SW 1271 (cell line): ENCODE data around the gene CLCN2.

ENCODE experiments used
- DNase-seq, 2 experiments: peaks; one replicate each; lab custom pipeline; 2025; lab: John Stamatoyannopoulos, UW

Gene CLCN2

DNA sequence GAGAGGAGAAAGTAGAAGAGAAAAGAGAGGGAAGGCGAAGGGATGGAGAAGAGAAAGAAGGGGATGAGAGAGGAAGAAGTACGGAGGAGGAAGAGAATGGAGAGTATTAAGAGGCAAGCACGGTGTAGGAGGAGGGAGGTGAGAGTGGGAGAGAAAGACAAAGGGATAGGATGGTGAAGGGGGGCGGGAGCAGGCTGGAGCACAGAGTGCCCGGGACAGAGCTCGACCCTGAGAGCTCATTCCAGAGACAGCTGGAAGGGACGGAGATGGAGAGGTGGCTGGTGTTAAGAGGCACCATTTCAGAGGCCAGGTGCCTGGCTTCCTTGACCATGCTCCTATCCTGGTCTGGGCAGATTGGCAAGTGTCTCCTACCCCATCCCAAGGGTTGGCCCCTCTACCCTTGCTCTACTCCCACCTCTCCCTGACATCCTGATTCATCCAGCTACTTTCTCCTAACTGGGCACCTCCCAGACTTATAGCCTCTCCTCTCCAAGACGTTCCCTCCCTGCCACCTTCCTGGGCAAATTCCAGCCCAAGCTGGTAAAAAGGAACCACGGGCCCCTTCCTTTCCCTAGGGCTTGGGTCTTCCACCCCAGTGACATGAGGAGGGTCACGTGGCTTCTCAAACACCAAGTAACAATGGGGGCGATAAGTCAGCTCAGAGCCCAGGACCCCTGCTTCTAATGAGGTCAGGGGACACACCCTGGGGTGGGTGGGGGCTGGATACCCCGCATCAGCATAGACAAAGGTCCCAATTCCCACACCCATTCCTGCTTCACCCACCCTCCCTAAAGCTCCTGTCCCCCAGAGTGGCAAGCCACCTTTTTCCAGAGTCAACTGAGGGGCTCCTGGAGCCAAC is 1.1 kb downstream of the CLCN2 start:
- DNase-seq: no peak

DNA sequence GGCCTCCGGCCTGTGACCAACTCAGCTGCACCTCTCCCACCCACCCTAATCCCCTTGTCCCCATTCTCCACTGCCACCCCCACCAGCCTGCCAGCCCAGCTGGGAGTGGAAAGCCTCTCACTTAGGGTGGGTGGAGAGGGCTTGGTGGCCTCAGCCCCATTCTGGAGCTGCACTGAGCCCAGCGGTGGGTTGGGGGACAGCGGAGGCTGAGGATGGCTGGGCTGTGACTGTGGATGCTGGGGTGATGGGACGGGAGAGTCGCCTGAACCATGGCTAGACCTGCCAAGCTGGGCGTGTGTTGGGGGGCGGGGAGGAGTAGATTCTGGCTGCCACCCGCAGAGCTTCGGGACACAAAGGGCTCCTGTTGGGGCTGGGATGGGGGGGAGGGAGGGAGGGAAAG is 1.8 kb downstream of the CLCN2 start:
- no peak for DNase-seq

DNA sequence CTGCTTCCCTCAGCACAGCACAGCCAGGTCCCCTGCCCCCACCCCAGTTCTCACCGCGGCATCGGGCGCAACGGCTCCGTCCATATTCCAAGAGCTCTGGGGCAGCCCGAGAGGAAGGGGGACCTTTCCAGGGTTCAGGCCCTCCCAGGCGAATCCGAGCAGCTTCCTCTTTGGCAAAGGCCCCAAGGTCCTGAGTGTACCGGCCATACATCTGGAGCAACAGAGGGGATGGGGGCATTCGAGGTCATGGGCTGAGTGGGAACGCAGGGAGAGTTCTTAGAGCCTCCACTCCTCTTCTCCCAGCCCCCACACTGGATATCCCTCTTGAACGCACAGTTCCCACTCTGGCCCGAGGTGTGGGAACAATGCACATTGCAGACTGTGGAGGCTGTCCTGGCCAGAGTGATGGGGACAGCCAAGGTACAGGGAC is 2.5 kb downstream of the CLCN2 start:
- no peak for DNase-seq

DNA sequence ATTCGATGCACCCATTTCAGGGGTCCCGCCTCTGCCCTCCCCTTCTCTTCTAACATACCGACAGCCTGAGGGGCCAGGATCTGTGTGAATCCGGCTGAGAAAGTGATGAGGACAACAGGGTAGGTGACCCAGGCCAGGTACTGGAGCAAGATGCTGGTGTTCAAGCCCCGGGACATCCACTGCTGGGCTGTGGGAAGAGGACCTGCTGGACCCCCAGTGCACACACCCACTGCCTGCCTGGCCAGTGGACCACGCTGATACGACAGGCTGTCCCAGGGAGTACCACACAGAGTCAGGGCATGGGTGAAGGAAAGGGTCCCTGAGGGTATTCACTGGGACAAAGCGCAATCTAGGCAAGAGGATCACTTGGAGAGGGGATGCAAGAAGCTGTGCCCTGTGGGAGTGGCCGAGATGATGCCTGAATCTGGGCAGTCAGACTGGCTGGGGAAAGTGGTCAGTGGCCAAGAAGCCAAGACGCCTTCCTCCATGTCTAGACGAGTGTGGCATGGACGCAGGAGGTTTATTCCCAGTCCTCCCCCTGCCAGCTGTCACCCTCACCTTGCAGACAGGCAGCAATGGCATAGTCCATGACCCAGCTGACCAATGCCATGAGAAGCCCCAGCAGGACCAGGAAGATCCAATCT is 3.2 kb downstream of the CLCN2 start:
- no peak for DNase-seq

DNA sequence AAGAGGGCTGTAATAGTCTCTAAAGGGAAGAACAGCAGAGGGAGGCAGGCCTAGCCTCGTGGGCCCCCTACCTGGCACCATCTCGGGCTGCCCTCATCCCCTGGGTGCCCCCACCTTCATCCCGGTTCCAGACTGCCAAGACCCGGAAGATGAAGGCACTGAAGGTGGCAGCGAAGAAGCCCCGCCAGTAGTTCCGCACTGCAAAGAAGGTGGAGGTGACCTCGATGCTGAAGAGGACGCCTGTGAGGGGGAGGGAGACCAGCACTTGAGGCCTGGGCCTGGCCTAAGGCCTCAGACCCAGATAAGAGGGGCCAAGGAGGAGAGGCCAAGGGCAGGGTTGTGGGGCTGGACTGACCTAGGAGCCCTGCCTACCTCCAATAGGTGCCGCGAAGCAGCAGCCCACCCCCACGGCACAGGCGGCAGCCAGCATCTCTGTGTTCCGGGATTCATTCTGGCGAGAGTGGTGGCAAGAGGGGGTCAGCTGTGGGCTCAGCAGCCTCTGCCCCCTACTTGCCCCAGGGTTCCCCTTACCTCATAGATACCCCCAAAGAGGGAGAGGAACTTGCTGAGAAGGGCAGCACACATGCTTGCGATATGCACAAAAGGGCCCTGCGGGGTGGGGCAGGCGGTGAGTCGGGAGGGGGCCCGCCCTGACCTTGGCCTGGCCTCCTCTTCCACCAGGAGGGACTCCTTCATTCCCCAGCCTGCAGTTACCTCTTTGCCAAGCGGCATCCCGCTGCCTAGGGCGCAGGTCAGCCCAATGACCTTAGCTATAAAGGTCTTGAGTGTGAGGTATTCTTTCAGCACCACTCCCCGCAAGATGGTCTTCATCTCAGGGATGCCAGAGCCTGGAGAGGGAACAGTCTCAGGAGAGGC is 3.9 kb downstream of the CLCN2 start:
- DNase-seq: no peak

DNA sequence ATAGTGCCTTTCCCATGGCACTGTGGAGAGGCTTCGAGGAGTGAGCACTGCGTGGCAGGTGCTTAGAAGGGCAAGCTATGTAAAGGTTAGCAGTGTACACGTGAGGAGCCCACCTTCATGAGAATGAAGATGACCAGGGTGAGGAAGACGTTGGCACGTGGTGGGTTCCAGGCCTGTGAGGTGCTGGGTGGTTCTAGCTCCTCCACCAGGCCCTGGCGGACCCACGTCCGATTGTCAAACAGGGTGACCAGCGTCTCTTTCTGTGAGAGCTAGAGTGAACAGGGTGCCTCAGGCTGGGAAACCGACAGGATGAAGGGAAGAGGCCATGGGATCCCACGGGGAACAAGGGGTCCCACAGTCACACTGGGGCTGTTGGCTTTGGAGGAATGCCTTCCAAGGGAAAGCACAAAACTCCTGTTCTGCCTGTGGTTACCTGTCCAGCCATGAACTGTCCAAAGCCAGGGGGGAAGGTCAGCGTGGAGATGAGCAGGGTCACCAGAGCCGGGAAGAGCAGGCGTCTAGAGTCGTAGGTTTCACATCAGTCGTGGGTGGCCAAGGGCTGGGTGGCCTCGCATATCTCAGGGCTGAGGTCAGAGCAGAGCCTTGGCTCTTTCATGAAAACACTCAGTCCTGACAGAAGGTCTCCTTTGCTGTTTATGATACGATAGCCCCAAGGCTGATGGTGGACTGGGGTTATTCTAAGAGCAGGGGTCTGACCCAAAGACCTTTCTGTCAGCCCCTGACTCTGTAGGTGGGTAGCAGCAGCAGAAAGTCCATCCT is 6.0 kb downstream of the CLCN2 start:
- no peak for DNase-seq

DNA sequence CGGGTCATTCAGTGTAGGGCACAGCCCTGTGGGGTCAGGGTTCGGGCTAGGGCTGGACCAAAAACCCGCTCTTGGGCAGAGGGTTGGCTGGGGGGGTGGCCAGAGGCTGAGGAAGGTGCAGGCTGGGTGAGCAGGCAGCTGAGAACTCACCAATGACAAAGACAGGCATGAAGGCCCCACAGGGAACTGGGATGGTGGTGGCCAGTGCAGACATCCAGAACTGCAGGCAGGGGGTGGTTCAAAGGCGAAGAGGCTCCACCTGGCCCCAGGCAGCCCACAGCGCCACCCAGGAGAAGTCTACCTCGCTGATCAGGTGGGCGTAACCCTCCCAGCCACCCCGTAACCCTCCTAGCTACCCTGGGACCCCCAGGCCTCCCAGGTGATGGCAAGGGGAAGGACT is 6.7 kb downstream of the CLCN2 start:
- no peak for DNase-seq

DNA sequence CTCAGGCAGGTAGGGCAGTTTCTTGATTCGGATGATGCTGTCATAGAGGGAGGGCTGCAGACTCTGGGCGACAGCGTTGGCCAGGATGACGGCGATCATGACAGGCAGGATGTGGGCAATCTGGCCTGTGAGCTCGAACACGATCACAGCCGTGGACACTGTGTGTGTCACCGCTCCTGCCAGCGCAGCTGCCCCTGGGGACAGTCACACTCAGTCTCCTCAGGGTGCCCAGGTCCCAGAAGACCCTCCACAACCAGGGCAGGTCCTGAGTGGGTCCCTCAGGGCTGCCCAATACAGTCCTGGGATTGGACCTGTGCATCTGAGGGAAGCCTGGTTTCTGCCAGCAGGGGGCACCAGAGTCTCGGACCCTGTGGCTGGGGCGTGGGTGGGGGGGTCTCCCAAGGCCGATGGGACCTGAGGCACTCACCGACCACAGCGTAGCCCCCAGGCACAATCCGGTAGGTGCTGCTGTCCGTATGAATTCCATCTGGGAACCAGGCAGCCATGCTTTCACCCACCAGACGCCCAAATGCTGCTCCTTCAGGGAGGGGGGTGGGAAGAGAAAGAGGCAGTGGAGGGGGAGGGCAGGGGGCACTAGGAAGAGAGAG is 7.2 kb downstream of the CLCN2 start:
- peak in 1 of 2 experiments; percentile 8 for DNase-seq

DNA sequence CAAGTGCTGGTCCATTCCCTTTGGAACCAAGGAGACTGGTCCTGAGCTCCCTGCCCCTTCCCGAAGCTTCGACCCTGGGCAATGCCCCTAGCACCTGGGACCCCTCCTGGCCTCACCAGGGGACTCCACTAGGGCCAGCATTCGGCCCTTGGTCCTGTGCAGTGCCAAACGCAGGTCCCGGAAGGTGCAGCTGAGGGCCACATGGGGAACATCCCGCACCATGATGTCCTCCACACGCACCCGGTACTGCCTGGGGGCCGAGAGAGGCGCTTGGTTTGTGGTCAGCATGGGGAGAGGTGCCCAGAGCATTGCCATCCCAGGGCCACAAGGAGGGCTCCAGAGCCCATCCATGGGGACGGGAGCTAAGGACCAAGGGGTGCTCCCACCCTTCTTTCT is 7.9 kb downstream of the CLCN2 start:
- DNase-seq: no peak

DNA sequence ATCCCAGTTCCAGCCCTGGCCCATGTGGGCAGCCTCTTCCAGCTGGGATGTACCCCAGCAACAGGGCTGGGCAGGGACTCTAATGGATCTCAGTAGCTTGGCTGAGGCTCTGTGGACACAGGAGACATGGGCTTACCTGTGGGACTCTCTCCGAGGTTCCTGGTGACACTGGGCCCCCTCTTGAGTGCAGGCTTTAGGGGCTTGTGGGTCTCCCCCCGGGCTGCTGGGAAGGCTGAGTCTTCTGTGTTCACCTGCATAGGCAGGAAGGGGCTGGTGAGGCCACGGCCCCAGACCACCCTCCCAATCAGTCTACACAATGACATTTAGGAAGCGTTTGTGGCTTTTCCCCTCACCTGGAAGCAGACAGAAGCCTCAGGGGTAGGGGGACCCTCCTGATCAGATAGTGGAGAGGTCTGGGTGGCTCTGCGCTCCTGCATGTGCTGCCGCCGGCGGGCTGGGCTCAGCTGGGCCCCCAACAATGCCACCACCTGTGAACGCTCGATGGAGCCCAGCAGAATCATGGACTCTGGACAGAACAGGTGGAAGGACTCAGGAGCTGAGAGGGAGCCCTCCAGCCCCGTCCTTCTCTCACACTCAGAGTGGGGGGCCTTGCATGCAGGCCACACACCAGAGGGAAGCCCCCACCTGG is 8.4 kb downstream of the CLCN2 start:
- no peak for DNase-seq

DNA sequence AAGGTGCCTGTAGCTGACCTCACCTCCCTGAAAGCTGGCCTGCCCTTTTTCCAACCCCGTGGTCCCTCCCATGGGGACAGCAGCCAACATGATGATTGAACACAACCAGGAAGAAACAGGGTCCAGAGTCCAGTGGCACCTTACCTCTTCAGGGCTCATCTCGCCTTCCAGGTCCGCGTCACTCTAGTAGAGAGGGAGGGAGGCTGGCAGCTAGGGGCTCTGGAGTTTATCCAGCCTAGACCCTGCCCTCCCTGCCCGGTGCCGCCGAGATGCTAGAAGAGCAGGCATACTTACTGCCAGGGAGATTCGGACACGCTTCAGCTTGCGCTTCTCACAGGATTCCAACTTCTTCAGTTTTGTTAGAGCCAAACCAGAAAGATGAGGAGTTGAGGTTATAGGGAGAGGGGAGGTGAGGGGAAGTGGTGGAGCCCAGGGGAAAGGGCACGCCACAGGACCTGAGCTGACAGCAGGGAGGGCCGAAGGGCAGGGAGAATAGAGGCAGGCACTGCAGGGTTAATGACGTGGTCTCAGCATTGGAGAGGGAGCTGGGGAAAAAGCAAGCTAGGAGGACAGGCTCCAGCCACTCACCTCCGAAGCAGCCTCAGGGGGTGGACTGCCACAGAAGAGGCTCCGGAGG is 9.1 kb downstream of the CLCN2 start:
- DNase-seq: no peak

DNA sequence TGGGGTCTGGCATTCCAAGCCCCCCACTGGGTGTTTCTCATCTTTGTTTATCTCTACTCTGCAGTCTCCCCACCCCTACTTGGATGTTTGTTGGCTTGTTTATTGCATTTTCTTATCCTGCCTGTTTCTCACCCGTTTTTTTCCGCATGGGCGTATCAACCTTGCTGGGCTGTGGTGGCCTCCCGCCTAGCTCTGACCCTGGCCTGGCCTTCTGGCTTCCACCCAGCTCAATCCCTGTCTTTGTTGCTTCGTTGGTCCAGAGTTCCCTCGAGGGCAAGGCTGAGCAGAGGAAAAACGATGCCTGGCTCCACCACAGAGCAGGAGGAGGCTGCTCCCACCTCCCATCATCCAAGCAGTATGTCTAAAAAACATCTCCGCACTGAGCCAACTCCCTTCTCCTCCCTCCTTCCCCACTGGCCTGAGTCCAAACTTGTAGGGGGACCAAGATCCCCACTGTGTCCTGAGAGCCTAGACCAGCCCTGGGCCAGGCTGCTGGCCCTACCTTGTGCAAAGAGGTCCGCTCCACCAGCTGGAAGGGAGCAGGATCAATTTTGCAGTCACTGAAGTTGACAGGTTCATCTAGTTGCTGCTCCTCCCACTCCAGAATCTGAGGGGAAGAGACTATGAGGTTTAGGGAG is 9.8 kb downstream of the CLCN2 start:
- no peak for DNase-seq

DNA sequence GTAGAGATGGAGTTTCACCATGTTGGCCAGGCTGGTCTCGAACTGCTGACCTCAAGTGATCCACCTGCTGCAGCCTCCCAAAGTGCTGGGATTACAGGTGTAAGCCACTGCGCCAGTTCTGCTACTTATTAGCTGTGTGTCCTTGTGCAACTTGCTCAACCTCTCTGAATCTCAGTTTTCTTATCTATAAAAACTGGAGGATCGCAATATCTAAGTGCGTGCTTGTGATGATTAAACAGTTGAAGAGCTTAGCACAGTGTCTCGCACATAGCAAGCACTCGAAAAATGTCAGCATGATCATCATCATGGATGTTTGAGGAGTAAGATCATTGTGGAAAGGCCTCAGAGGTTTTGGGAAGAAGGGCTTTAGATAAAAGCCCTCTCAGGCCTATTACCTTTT is 10.8 kb downstream of the CLCN2 start:
- no peak for DNase-seq

DNA sequence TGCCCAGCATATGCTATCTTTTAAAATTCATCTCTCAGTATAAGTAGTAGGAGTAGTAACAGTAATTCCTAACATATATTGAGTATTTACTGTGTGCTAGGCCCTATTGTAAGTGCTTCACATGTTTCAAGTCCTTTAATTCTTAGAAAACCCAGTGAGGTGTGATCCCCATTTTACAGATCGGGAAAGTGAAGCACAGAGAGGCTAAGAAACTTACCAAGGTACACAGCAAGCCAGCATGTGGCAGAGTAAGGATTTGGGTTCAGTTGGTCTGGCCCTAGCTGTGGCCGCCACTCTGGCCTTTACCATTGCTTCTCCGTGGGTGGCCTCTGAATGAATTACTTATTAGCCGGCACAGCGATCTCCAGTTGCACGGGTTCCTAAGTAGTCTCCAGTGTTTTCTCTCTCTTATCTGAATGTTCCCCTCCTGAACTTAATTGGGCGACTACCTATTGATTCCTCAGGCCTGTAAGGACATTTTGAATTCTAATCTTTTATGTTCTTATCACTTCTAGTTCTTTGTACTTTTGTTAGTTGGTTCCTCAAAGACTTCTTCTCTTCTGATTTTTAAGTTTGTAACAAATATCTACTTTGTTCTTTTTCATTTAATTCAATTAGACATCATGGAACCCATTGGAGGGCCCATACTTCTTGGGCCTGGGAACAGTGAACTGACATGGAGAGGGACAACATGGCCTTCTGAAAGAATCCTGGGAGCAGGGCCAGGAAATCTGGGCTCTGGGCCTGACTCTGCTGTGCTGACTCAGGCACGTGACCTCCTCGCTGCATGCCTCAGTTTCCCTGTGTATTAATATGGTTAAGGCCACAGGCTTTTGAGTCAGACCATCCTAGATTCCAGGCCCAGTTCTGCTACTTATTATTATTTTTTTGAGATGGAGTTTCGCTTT is 11.6 kb downstream of the CLCN2 start:
- no peak for DNase-seq

DNA sequence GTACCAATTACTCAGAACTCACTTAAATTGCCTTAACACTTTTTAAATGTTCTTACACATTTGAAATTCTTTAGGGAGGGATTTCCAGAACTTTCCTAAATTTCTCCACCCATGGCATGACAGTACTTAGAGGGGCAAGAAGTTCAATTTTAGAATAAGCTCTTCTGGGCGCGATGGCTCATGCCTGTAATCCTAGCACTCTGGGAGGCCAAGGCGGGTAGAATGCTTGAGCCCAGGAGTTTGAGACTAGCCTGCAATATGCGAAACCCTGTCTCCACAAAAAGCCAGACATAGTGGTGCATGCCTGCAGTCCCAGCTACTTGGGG is 13.4 kb downstream of the CLCN2 start:
- DNase-seq: no peak

DNA sequence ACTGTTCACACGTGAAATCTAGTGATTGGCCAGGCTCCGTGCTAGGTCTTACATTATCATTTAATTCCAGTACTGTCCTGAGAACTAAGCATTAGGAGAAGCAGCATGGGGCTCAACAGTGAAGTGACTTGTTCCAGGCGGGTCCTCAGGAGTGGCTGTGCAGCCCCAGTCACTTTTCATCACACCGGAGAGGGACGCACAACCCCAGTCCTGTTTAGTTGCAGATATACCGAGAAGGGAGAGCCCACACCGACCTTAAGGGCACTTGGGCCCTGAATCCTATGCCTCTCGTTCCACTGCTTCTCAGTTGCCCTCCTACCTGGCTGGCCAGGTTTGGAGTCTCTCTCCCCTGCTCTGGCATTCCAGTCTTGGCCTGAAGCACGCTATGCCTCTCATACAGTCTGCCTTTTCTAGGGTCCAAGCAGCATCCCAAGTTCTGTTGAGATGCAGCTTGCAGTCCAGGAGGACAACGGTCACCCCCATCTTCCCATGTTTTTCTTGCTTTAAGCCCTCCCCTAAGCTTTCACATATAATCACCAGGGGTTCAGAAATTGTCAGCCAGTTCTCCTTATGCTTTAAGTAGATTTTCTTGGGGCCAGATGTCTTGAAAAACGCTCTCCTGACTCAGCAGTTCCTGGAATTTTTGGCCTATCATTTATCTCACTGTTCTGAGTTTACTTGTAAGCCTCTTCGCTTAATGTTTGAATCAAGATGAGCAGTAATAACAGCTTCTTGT is 13.9 kb downstream of the CLCN2 start:
- DNase-seq: no peak

DNA sequence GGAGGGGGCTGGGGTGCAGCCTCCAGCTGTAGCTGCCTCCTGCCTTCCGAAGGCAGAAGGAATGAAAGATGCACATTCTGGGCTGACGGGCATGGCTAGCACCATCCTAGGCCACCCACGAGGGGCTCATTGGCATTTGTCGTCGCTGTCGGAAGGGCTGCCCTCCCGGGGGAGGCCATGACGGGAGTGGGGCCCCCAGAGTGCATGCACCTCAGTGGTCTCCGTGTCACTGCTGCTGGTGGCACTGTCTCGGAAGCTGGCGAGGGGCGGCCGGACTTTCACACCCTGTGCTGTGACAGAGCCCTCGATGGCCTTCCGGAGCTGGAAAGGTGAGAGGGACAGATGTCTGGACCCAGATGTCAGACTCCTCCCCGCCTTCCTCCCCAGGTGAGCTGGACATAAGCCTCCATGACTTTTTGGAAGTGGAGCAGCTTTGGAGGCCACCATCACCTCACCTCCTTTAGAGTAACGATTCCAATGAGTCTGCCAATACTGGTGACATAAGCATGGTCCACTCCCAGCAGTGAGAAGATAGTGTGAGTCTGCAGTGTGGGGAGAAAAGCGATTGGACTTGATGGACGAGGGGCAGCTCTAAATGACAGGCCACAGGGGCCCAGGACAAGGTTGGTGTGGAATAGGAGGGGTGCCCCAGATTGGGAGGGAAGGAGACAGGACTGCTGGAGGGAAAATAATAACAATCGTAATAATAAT is 14.8 kb downstream of the CLCN2 start:
- no peak for DNase-seq
